H9 (cell line): ENCODE data around the gene MAP3K9. TPM values are rescaled to one million over a fixed set of nuclear protein-coding genes. Genes with fewer than 3 reads are reported as not detected.

Source experiments
- DNase-seq: peaks from one replicate; pipeline ENCODE4 v3.0.0-alpha.2; 2017
- H2AFZ ChIP-seq: one replicate; pipeline ENCODE4 v1.6.1; 2013; ENCODE audit warnings: mild to moderate bottlenecking, low read length, control low read depth, moderate library complexity
- H2AK5ac ChIP-seq: 2 replicates; pipeline ENCODE4 v1.6.1; 2013; ENCODE audit warnings: low read length, control low read depth, mixed read lengths; ENCODE audit not compliant: insufficient read length
- H2BK120ac ChIP-seq: one replicate; pipeline ENCODE4 v1.6.1; 2013; ENCODE audit warnings: low read depth, mild to moderate bottlenecking, low read length, control low read depth, inconsistent platforms; ENCODE audit not compliant: poor library complexity, severe bottlenecking
- H2BK12ac ChIP-seq: 2 replicates; pipeline ENCODE4 v1.6.1; 2013; ENCODE audit warnings: low read length, control low read depth, mixed read lengths, low read depth; ENCODE audit not compliant: insufficient read length
- H2BK15ac ChIP-seq: 2 replicates; pipeline ENCODE4 v1.6.1; 2013; ENCODE audit warnings: low read depth, low read length, control low read depth
- H2BK20ac ChIP-seq: one replicate; pipeline ENCODE4 v1.6.1; 2013; ENCODE audit warnings: low read depth, mild to moderate bottlenecking, low read length, control low read depth, inconsistent platforms; ENCODE audit not compliant: poor library complexity, severe bottlenecking
- H2BK5ac ChIP-seq: 2 replicates; pipeline ENCODE4 v1.6.1; 2013; ENCODE audit warnings: low read length, control low read depth, mixed read lengths; ENCODE audit not compliant: insufficient read length
- H3K14ac ChIP-seq: 2 replicates; pipeline ENCODE4 v1.6.1; 2013; ENCODE audit warnings: low read length, control low read depth; ENCODE audit not compliant: insufficient read depth
- H3K18ac ChIP-seq: 2 replicates; pipeline ENCODE4 v1.6.1; 2013; ENCODE audit warnings: low read depth, mild to moderate bottlenecking, mixed read lengths, low read length, control low read depth; ENCODE audit not compliant: insufficient read length
- H3K23ac ChIP-seq: 2 replicates; pipeline ENCODE4 v1.6.1; 2013; ENCODE audit warnings: low read length, control low read depth, mixed read lengths, low read depth; ENCODE audit not compliant: insufficient read length
- H3K23me2 ChIP-seq: 2 replicates; pipeline ENCODE4 v1.6.1; 2013; ENCODE audit warnings: low read depth, mild to moderate bottlenecking, mixed read lengths, low read length, control low read depth; ENCODE audit not compliant: insufficient read length, poor library complexity, severe bottlenecking
- H3K27ac ChIP-seq: 2 replicates; pipeline ENCODE4 v1.5.1; 2013; ENCODE audit warnings: low read length, control low read depth, mixed read lengths, low read depth; ENCODE audit not compliant: insufficient read length
- H3K27me3 ChIP-seq: 2 replicates; pipeline ENCODE4 v1.6.1; 2013; ENCODE audit warnings: low read length, control low read depth, inconsistent platforms; ENCODE audit not compliant: insufficient read depth
- H3K4ac ChIP-seq: 2 replicates; pipeline ENCODE4 v1.6.1; 2013; ENCODE audit warnings: low read depth, mild to moderate bottlenecking, control low read depth, inconsistent platforms, low read length, moderate library complexity
- H3K4me1 ChIP-seq: 2 replicates; pipeline ENCODE4 v1.6.1; 2013; ENCODE audit warnings: low read length, control low read depth, inconsistent platforms; ENCODE audit not compliant: insufficient read depth
- H3K4me2 ChIP-seq: 2 replicates; pipeline ENCODE4 v1.6.1; 2013; ENCODE audit warnings: low read length, control low read depth, mixed read lengths; ENCODE audit not compliant: insufficient read length, insufficient read depth
- H3K56ac ChIP-seq: 2 replicates; pipeline ENCODE4 v1.6.1; 2013; ENCODE audit warnings: low read depth, mild to moderate bottlenecking, mixed read lengths, low read length, control low read depth; ENCODE audit not compliant: insufficient read length
- H3K79me1 ChIP-seq: 2 replicates; pipeline ENCODE4 v1.6.1; 2013; ENCODE audit warnings: low read depth, mild to moderate bottlenecking, moderate library complexity, low read length, control low read depth, inconsistent platforms; ENCODE audit not compliant: insufficient read depth, poor library complexity, severe bottlenecking
- H3K79me2 ChIP-seq: 2 replicates; pipeline ENCODE4 v1.6.1; 2013; ENCODE audit warnings: low read length, control low read depth, inconsistent platforms; ENCODE audit not compliant: insufficient read depth
- H3K9ac ChIP-seq: 2 replicates; pipeline ENCODE4 v1.6.1; 2013; ENCODE audit warnings: low read length, control low read depth, mixed read lengths; ENCODE audit not compliant: insufficient read length; ENCODE audit errors: extremely low read depth
- H3K9me3 ChIP-seq: one replicate; pipeline ENCODE4 v1.6.1; 2013; ENCODE audit warnings: low read depth, low read length, inconsistent platforms; ENCODE audit not compliant: control insufficient read depth
- H3T11ph ChIP-seq: one replicate; pipeline ENCODE4 v1.6.1; 2013; ENCODE audit warnings: mild to moderate bottlenecking, low read length, control low read depth, inconsistent platforms
- H4K20me1 ChIP-seq: one replicate; pipeline ENCODE4 v1.6.1; 2013; ENCODE audit not compliant: control insufficient read depth, insufficient read length, insufficient read depth
- H4K5ac ChIP-seq: 2 replicates; pipeline ENCODE4 v1.6.1; 2013; ENCODE audit warnings: low read depth, mild to moderate bottlenecking, mixed read lengths, low read length, control low read depth; ENCODE audit not compliant: insufficient read length
- H4K8ac ChIP-seq: replicated peaks from 2 replicates; pipeline ENCODE4 v1.6.1; 2013; ENCODE audit warnings: low read length, control low read depth, mixed read lengths, low read depth; ENCODE audit not compliant: insufficient read length
- H4K91ac ChIP-seq: 2 replicates; pipeline ENCODE4 v1.6.1; 2013; ENCODE audit warnings: low read depth, mild to moderate bottlenecking, moderate library complexity, mixed read lengths, low read length, control low read depth; ENCODE audit not compliant: insufficient read length
- H3K27ac Mint-ChIP-seq, 3 experiments: 2 replicates in 2 of 3; 3 replicates in 1 of 3; pipeline ENCODE4 v1.8.0; 2020 to 2021; ENCODE audit warnings: mixed read lengths in 3 of 3, mild to moderate bottlenecking in 1 of 3, moderate library complexity in 1 of 3
- H3K27me3 Mint-ChIP-seq: 2 replicates; pipeline ENCODE4 v1.8.0; 2021; ENCODE audit warnings: low read depth, mild to moderate bottlenecking, moderate library complexity, mixed read lengths
- H3K36me3 Mint-ChIP-seq, 3 experiments: 2 replicates in 2 of 3; 3 replicates in 1 of 3; pipeline ENCODE4 v1.8.0; 2020 to 2021; ENCODE audit warnings: low read depth in 3 of 3, mixed read lengths in 3 of 3; ENCODE audit not compliant: insufficient read depth in 1 of 3
- H3K4me1 Mint-ChIP-seq, 2 experiments: 2 replicates each; pipeline ENCODE4 v1.8.0; 2020; ENCODE audit warnings: mixed read lengths in 2 of 2
- H3K4me3 Mint-ChIP-seq, 2 experiments: 2 replicates in 1 of 2; 3 replicates in 1 of 2; pipeline ENCODE4 v1.8.0; 2020 to 2021; ENCODE audit warnings: mild to moderate bottlenecking in 2 of 2, mixed read lengths in 2 of 2, moderate library complexity in 1 of 2
- H3K9me3 Mint-ChIP-seq, 2 experiments: 2 replicates in 1 of 2; 3 replicates in 1 of 2; pipeline ENCODE4 v1.8.0; 2020; ENCODE audit warnings: mild to moderate bottlenecking in 2 of 2, mixed read lengths in 2 of 2, moderate library complexity in 1 of 2
- WGBS: extraction: QIAGEN DNeasy Blood & Tissue Kit; methylation state at CpG from one replicate; pipeline ENCODE4 v1.1.7; 2013; ENCODE audit warnings: missing lambda C conversion rate, low lambda C conversion rate, mixed read lengths; ENCODE audit not compliant: insufficient read length; ENCODE audit errors: extremely low coverage; 5-methylcytosine and 5-hydroxymethylcytosine counted together
- total RNA-seq: library from RNA; stranded (reverse); gene quantifications from 2 replicates; pipeline ENCODE4 v1.2.1, GENCODE V29; 2021
- TF ChIP-seq, protein P1 (sequence below): fragments of 200-600 bp; sonication (generic); conservative IDR thresholded peaks from 3 replicates; pipeline ENCODE4 v1.8.0; 2021; ENCODE audit warnings: antibody characterized with exemption, mild to moderate bottlenecking

MAP3K9 gene
- total RNA-seq, 1 experiment from 2014 or later: 20.0 TPM

DNA sequence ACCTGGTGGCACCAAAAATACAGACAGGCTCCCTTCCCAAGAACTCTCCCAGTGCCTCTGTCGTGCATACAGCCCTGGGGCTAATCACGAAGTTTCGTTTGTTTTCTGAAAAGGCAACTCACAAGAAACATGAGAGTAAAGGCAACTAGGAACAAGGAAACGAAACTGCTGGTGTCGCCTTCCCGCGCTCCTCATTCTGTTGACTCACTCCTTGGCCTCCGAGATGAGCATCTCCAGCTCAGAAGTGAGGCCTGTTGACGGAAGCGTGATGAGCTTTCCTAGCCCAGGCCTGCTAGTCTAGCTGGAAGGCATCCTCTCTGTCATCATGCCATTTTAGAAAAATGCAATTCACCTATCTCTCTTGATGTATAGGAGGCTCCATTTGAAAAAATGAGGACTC, 117.1 kb downstream of the MAP3K9 start:
- Mint-ChIP-seq H3K4me3 (no peak overlapping the region), H3K27me3 (no peaks in the 10 kb centered on the region), H3K27ac (no peak overlapping the region; a peak in 1 of 7 replicates), H3K9me3 (no peaks in the 10 kb centered on the region), H3K4me1 (peaks cover 20 to 23% of the 10 kb centered on the region in 2 experiments), H3K36me3 (no peaks in the 10 kb centered on the region)
- Histone ChIP-seq H2AFZ (no peak overlapping the region), H3K14ac (no peak overlapping the region), H3K4me2 (no peak overlapping the region), H2BK20ac (no peak overlapping the region), H3K4ac (no peak overlapping the region), H3K56ac (no peak overlapping the region), H4K20me1 (no peaks in the 10 kb centered on the region), H2BK5ac (no peak overlapping the region), H2BK120ac (no peak overlapping the region), H3K23me2 (no peaks in the 10 kb centered on the region), H3K27ac (no peak overlapping the region), H3K27me3 (no peaks in the 10 kb centered on the region), H3T11ph (no peak overlapping the region), H3K79me2 (no peaks in the 10 kb centered on the region), H3K18ac (no peak overlapping the region), H2AK5ac (no peak overlapping the region), H3K23ac (no peak overlapping the region), H2BK15ac (no peak overlapping the region), H2BK12ac (no peak overlapping the region), H4K8ac (no peak overlapping the region), H4K5ac (no peak overlapping the region), H3K4me1 (peaks cover 4% of the 10 kb centered on the region; the same call in 1 of the 2 replicates), H3K9ac (no peak overlapping the region), H4K91ac (no peak overlapping the region), H3K79me1 (no peaks in the 10 kb centered on the region), H3K9me3 (no peaks in the 10 kb centered on the region)
- TF ChIP-seq, protein P1, sequence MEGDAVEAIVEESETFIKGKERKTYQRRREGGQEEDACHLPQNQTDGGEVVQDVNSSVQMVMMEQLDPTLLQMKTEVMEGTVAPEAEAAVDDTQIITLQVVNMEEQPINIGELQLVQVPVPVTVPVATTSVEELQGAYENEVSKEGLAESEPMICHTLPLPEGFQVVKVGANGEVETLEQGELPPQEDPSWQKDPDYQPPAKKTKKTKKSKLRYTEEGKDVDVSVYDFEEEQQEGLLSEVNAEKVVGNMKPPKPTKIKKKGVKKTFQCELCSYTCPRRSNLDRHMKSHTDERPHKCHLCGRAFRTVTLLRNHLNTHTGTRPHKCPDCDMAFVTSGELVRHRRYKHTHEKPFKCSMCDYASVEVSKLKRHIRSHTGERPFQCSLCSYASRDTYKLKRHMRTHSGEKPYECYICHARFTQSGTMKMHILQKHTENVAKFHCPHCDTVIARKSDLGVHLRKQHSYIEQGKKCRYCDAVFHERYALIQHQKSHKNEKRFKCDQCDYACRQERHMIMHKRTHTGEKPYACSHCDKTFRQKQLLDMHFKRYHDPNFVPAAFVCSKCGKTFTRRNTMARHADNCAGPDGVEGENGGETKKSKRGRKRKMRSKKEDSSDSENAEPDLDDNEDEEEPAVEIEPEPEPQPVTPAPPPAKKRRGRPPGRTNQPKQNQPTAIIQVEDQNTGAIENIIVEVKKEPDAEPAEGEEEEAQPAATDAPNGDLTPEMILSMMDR: no peak
- no CpG with 5 or more reads among the region's 10 CpGs for WGBS
- no peak for DNase-seq
